ENCODE measurements around the gene LCE5A. TPM values are rescaled to one million over a fixed set of nuclear protein-coding genes. Genes with fewer than 3 reads are reported as not detected.
A peak's percentile ranks its signal among the peaks of the same experiment; 100 is the strongest.

The LCE5A gene
- total and polyA plus RNA-seq, 4 donors: not detected

- H3K36me3 ChIP-seq (ENCODE audit: control insufficient read depth in 4 of 4, insufficient read depth in 3 of 4, low read depth in 1 of 4, low read length in 3 of 4): no peaks in the 10 kb centered on the region
- H3K9me3 ChIP-seq (ENCODE audit: control insufficient read depth in 4 of 4, low read length in 3 of 4): peaks cover 3 to 10% (median 5%) of the 10 kb centered on the region in 4 donors
- H3K4me3 ChIP-seq (ENCODE audit: low read depth in 1 of 3, low read length in 3 of 3): no peak overlapping the region
- 26% methylated on average over 1 of the region's 1 CpG for WGBS
- no peaks in the 10 kb centered on the region for H3K27me3 ChIP-seq (ENCODE audit: control insufficient read depth in 4 of 4, insufficient read depth in 4 of 4, low read length in 3 of 4)
- H3K27ac ChIP-seq (ENCODE audit: low read depth in 1 of 2, low read length in 2 of 2): no peak overlapping the region
- peaks cover 0 to 3% (median 0%) of the 10 kb centered on the region in 4 donors for H3K4me1 ChIP-seq (ENCODE audit: control insufficient read depth in 4 of 4, insufficient read depth in 4 of 4, low read length in 3 of 4)
- H3K9ac ChIP-seq (ENCODE audit: low read depth in 1 of 2, low read length in 2 of 2): no peak overlapping the region
- peak; percentile 18 to 48 for TF ChIP-seq HNF4A (conservative IDR thresholded peaks at IDR 0.05)
- TF ChIP-seq FOXA2 (IDR thresholded peaks at IDR 0.05): no peak
- no peak for DNase-seq (ENCODE audit: low spot score)
Measured at GRCh38 chr1:152525080-152525641, 14.6 kb downstream of the LCE5A start.

- H3K9ac ChIP-seq (ENCODE audit: low read depth in 1 of 2, low read length in 2 of 2): no peak overlapping the region
- WGBS: 18% methylated on average over 7 of the region's 7 CpGs
- no peak for DNase-seq (ENCODE audit: low spot score)
- no peak for TF ChIP-seq RXRA (IDR thresholded peaks at IDR 0.05)
- TF ChIP-seq RAD21 (IDR thresholded peaks at IDR 0.05): peak; percentile 76 to 83
- TF ChIP-seq CTCF (IDR thresholded peaks at IDR 0.05; ENCODE audit: low read depth, low read length, missing input control): peak; percentile 71
- TF ChIP-seq, protein P1, sequence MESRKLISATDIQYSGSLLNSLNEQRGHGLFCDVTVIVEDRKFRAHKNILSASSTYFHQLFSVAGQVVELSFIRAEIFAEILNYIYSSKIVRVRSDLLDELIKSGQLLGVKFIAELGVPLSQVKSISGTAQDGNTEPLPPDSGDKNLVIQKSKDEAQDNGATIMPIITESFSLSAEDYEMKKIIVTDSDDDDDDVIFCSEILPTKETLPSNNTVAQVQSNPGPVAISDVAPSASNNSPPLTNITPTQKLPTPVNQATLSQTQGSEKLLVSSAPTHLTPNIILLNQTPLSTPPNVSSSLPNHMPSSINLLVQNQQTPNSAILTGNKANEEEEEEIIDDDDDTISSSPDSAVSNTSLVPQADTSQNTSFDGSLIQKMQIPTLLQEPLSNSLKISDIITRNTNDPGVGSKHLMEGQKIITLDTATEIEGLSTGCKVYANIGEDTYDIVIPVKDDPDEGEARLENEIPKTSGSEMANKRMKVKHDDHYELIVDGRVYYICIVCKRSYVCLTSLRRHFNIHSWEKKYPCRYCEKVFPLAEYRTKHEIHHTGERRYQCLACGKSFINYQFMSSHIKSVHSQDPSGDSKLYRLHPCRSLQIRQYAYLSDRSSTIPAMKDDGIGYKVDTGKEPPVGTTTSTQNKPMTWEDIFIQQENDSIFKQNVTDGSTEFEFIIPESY (IDR thresholded peaks at IDR 0.05): no peak
- no peak for TF ChIP-seq JUND (IDR thresholded peaks at IDR 0.05)
- TF ChIP-seq SP1 (IDR thresholded peaks at IDR 0.05): no peak
- no peak for TF ChIP-seq NR2F2 (IDR thresholded peaks at IDR 0.05)
- TF ChIP-seq GABPA (IDR thresholded peaks at IDR 0.05 in 1 of 2, conservative IDR thresholded peaks at IDR 0.05 in 1 of 2): no peak
- TF ChIP-seq HNF4G (IDR thresholded peaks at IDR 0.05): no peak
- no peak overlapping the region for H3K27ac ChIP-seq (ENCODE audit: low read depth in 1 of 2, low read length in 2 of 2)
- H3K36me3 ChIP-seq (ENCODE audit: control insufficient read depth in 4 of 4, insufficient read depth in 3 of 4, low read depth in 1 of 4, low read length in 3 of 4): no peaks in the 10 kb centered on the region
- H3K4me1 ChIP-seq (ENCODE audit: control insufficient read depth in 4 of 4, insufficient read depth in 4 of 4, low read length in 3 of 4): no peaks in the 10 kb centered on the region
- no peak overlapping the region for H3K4me3 ChIP-seq (ENCODE audit: low read depth in 1 of 3, low read length in 3 of 3)
- H3K27me3 ChIP-seq (ENCODE audit: control insufficient read depth in 4 of 4, insufficient read depth in 4 of 4, low read length in 3 of 4): no peaks in the 10 kb centered on the region
- no peaks in the 10 kb centered on the region for H3K9me3 ChIP-seq (ENCODE audit: control insufficient read depth in 4 of 4, low read length in 3 of 4)
Measured at GRCh38 chr1:152533327-152533938, 22.8 kb downstream of the LCE5A start.

GRCh38 chr1:152535774-152536173, 25.2 kb downstream of the LCE5A start:
- DNase-seq (ENCODE audit: low spot score): no peak
- H3K4me1 ChIP-seq (ENCODE audit: control insufficient read depth in 4 of 4, insufficient read depth in 4 of 4, low read length in 3 of 4): no peaks in the 10 kb centered on the region
- H3K9me3 ChIP-seq (ENCODE audit: control insufficient read depth in 4 of 4, low read length in 3 of 4): no peaks in the 10 kb centered on the region
- 60% methylated on average over 3 of the region's 3 CpGs for WGBS
- H3K4me3 ChIP-seq (ENCODE audit: low read depth in 1 of 3, low read length in 3 of 3): no peak overlapping the region
- H3K9ac ChIP-seq (ENCODE audit: low read depth in 1 of 2, low read length in 2 of 2): no peak overlapping the region
- no peak overlapping the region for H3K27ac ChIP-seq (ENCODE audit: low read depth in 1 of 2, low read length in 2 of 2)
- no peaks in the 10 kb centered on the region for H3K27me3 ChIP-seq (ENCODE audit: control insufficient read depth in 4 of 4, insufficient read depth in 4 of 4, low read length in 3 of 4)
- H3K36me3 ChIP-seq (ENCODE audit: control insufficient read depth in 4 of 4, insufficient read depth in 3 of 4, low read depth in 1 of 4, low read length in 3 of 4): no peaks in the 10 kb centered on the region
- TF ChIP-seq GABPA (IDR thresholded peaks at IDR 0.05 in 1 of 2, conservative IDR thresholded peaks at IDR 0.05 in 1 of 2) (no peak), JUND (IDR thresholded peaks at IDR 0.05) (no peak), RAD21 (IDR thresholded peaks at IDR 0.05) (no peak), HNF4G (IDR thresholded peaks at IDR 0.05) (no peak), SP1 (IDR thresholded peaks at IDR 0.05) (no peak), MAX (IDR thresholded peaks at IDR 0.05) (no peak), FOXA2 (IDR thresholded peaks at IDR 0.05) (no peak), RXRA (IDR thresholded peaks at IDR 0.05) (no peak), FOXA1 (IDR thresholded peaks at IDR 0.05) (no peak), HNF4A (conservative IDR thresholded peaks at IDR 0.05) (no peak), REST (IDR thresholded peaks at IDR 0.05) (no peak), NR2F2 (IDR thresholded peaks at IDR 0.05) (no peak)
- TF ChIP-seq, protein P1 (IDR thresholded peaks at IDR 0.05): no peak
- TF ChIP-seq, protein P2, sequence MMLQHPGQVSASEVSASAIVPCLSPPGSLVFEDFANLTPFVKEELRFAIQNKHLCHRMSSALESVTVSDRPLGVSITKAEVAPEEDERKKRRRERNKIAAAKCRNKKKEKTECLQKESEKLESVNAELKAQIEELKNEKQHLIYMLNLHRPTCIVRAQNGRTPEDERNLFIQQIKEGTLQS (IDR thresholded peaks at IDR 0.05): no peak
